Activated T-cell treated with anti-CD3 and anti-CD28 coated beads for 4 hours (primary cell): ENCODE results near the gene RPL37.
"Not testable (repeated sequence)": the region's sequence is repeated elsewhere in the genome, so short reads cannot be mapped to it uniquely, and the experiment has no call there.

Source experiments
- DNase-seq: peaks from one replicate; pipeline ENCODE4 v3.0.0-alpha.2; 2020

Gene RPL37

GRCh38 chr5:40833712-40834229, 1.3 kb downstream of the RPL37 start:
- DNase-seq, result no peak

- no peak for DNase-seq
Observed at GRCh38 chr5:40832345-40832744, 2.7 kb downstream of the RPL37 start.

GRCh38 chr5:40831346-40832210, 3.4 kb downstream of the RPL37 start:
- DNase-seq, result no peak

GRCh38 chr5:40829748-40830533, 5.1 kb downstream of the RPL37 start:
- no peak for DNase-seq

- no peak for DNase-seq
Observed at GRCh38 chr5:40828690-40829661, 6.0 kb downstream of the RPL37 start.

- no peak for DNase-seq
Observed at GRCh38 chr5:40828021-40828631, 6.9 kb downstream of the RPL37 start.

- no peak for DNase-seq
Observed at GRCh38 chr5:40827188-40827977, 7.6 kb downstream of the RPL37 start.

- no peak for DNase-seq
Observed at GRCh38 chr5:40826489-40827187, 8.4 kb downstream of the RPL37 start.

- not testable (repeated sequence) for DNase-seq
Observed at GRCh38 chr5:40825461-40826043, 9.5 kb downstream of the RPL37 start.

- DNase-seq, result no peak
Observed at GRCh38 chr5:40823459-40823858, 11.6 kb downstream of the RPL37 start.

GRCh38 chr5:40813698-40814281, 21.2 kb downstream of the RPL37 start:
- no peak for DNase-seq

GRCh38 chr5:40812125-40812524, 22.9 kb downstream of the RPL37 start:
- DNase-seq, result no peak

GRCh38 chr5:40801771-40802562, 33.1 kb downstream of the RPL37 start:
- DNase-seq, result no peak

GRCh38 chr5:40799258-40799657, 35.8 kb downstream of the RPL37 start:
- DNase-seq, result no peak

GRCh38 chr5:40798801-40799210, 36.2 kb downstream of the RPL37 start:
- DNase-seq, result no peak

- DNase-seq, result peak; percentile 85
Observed at GRCh38 chr5:40798012-40798800, 36.8 kb downstream of the RPL37 start, which contains the start of gene PRKAA1. TSS of gene PRKAA1 (minus strand) at chr5:40798374. CDS start at chr5:40798189, 185 bp downstream.

- peak; percentile 59 for DNase-seq
Observed at GRCh38 chr5:40797273-40798011, 37.6 kb downstream of the RPL37 start.
